Omental fat pad (tissue), 4 donors: ENCODE data around the gene KDM4C. TPM values are rescaled to one million over a fixed set of nuclear protein-coding genes. Genes with fewer than 3 reads are reported as not detected.

ENCODE experiments used
- ATAC-seq: fragments of 150-250 bp; one replicate; pipeline ENCODE4 v1.9.1; 2016; ENCODE audit warnings: mild to moderate bottlenecking, moderate library complexity; ENCODE audit not compliant: low FRiP score
- DNase-seq: peaks from one replicate; pipeline ENCODE4 v3.0.0-alpha.2; 2019; ENCODE audit warnings: low spot score
- total RNA-seq, 4 donors: library from RNA; depleted of rRNA; stranded (reverse); fragments of >200 nt; gene quantifications; one replicate each; pipeline ENCODE4 v1.1.0, GENCODE V29; 2016
- TF ChIP-seq, protein P1 (sequence below), 3 donors: fragments of 450-650 bp; IDR thresholded peaks; one replicate each; pipeline ENCODE4 v1.5.1; 2016 to 2017; ENCODE audit warnings: antibody characterized with exemption in 3 of 3, mild to moderate bottlenecking in 3 of 3, moderate library complexity in 2 of 3

The KDM4C gene
- total RNA-seq, 4 donors from 2014 or later: 24.9 to 37.0 (median 32.0) TPM

DNA sequence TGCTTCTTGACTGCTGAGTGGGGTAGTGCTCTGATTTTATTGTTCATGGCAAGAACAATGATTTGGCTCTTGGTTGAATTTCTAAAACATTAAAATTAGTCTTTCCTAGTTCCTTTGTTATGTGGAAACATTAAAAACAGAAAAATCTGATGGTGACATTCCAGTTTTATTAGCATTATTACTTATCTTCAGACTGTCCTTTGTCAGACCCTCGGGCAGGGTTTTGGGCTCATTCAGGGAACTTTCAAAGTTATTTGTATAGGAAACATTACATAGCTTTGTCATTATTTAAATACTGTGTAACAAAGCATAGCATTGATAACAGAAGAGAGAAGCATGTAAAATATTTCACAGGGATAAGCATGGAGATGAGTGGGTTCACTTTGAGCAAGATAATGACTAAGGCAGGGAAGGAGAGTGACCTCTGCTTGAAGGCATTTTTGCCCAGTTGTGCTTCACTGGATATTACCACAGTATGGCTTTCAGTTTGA is 119.9 kb downstream of the KDM4C start:
- TF ChIP-seq, protein P1, sequence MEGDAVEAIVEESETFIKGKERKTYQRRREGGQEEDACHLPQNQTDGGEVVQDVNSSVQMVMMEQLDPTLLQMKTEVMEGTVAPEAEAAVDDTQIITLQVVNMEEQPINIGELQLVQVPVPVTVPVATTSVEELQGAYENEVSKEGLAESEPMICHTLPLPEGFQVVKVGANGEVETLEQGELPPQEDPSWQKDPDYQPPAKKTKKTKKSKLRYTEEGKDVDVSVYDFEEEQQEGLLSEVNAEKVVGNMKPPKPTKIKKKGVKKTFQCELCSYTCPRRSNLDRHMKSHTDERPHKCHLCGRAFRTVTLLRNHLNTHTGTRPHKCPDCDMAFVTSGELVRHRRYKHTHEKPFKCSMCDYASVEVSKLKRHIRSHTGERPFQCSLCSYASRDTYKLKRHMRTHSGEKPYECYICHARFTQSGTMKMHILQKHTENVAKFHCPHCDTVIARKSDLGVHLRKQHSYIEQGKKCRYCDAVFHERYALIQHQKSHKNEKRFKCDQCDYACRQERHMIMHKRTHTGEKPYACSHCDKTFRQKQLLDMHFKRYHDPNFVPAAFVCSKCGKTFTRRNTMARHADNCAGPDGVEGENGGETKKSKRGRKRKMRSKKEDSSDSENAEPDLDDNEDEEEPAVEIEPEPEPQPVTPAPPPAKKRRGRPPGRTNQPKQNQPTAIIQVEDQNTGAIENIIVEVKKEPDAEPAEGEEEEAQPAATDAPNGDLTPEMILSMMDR (IDR thresholded peaks at IDR 0.05): no peak
- ATAC-seq (no peak), DNase-seq (no peak)

DNA sequence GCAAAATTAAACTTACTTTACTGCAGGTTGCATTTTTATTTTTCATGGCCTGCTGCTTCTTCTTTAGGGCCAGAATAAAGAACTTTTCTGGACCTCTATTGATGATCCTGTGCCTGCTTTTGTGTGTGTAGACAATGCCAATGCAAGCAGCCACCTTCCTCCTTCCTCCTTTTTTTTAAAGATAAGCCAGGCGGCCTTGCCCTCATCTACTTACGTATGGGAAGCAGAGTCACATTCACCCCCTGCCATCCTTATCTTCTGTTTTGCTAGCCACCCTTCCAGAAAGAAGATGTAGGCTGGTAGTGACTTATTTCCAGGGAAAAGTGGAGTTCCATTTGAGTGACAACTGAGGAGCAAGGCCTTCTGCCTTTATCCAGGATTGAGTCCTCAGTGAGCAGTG is 122.9 kb downstream of the KDM4C start:
- DNase-seq (no peak), ATAC-seq (no peak)
- TF ChIP-seq, protein P1 (IDR thresholded peaks at IDR 0.05): no peak

DNA sequence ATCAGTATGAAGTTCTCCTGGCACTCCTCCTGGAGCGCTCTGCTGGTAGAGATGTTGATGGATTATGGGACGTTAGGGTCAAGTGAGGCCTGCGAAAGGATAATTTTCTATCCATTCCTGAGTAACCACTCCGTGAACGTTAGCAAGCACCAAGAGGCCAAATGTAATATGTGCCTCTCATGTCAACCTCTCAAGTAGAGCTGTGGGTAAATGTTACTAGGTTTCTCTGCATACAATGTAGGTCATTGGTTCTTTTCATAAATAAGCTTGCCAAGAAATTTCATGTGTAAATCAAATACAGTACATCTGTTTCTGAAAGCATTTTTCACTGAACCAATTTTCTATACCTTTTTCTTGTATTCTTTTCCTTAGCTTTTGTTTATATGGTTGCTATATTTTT is 126.3 kb downstream of the KDM4C start:
- ATAC-seq (no peak), DNase-seq (no peak)
- TF ChIP-seq, protein P1 (IDR thresholded peaks at IDR 0.05): no peak

DNA sequence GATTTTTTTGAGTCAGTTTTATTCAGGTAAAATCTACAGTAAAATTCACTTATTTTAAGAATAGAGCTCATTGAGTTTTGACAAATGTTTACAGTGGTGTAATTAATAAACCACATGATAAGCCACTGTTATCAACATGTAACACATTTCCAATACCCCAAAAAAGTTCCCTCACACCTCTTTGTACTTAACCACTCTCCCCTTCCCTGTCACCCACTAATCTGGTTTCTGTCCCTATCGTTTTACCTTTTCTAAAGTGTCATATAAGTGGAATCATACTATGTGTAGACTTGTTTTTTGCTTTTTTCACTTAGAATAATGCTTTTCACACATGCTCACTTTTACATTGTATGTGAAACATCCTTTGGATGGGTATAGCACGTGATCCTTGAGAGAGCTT is 127.2 kb downstream of the KDM4C start:
- TF ChIP-seq, protein P1 (IDR thresholded peaks at IDR 0.05): no peak
- DNase-seq (no peak), ATAC-seq (no peak)

DNA sequence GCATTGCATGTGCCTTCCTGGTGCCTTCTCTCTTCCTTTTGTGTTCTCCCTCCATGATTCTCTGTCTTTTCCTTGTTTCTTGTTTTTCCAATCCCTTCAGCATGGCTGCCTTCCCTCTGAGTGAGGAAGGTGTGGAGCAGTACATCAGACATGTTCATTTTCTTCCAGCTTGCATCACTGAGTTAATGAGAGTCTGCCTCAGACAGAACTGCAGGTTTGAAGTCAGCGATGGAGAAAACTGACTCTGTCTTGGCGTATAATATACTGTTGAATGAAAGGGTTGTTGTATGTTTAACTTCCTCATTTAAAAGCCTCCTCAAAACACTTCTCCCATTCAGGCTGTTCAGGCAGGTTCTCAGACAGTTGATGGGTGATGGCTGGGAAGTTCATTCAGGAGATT is 129.3 kb downstream of the KDM4C start:
- ATAC-seq: no peak
- DNase-seq: no peak
- TF ChIP-seq, protein P1 (IDR thresholded peaks at IDR 0.05): no peak

DNA sequence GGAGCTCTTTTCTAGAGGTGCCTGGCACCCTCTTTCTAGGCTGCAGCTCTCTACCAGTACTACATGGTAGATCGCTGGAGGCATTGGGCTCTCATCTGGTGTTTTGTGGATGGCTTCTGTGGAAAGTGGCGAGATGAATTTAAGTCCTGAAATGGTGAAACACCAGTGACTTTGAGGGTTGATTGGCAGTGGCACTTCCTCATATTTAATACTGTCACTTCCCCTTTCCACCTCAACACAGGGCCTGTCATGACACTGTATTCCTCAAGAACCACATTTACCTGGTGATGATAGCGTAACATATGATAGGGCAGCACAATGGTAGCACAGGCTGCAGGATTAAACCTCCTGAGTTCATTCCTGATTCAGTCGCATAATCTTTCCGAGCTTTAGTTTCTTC is 132.1 kb downstream of the KDM4C start:
- ATAC-seq: no peak
- TF ChIP-seq, protein P1 (IDR thresholded peaks at IDR 0.05): no peak
- no peak for DNase-seq

DNA sequence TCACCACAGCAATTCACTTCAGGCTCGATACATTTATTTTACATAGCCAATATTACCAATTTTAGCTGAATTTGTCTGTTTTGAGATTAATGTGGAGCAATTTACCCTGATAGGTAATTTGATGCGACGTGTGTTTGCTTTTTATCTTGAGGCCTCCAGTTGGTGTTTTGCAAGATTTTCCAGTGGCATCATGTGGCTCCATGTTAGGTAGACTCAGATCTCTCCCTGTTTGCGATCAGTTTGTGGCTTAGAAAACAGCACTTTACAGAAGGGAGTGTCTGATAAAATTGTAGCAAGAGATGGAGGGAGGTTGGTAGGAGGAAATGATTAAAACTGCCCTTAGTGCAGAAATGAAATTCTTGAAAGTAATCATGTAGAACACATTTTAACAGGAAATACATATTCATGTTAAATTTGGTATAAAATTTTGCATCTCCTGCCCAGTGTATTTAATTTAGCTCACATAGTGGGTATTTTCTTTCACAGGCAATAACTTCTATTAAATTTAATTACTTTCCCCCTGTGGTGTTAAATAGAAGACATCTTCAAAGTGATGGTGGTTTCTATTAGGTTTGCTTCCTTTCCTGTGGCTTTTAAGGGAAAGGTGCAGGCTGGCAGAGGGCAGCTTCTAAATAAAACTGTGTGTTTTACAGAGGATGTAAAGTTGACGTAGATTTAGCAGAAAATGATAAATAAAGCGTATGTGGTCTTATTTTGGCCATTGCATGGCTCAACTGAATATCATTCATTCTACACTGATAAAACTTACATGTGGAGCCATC is 135.8 kb downstream of the KDM4C start:
- ATAC-seq: no peak
- DNase-seq: no peak
- TF ChIP-seq, protein P1 (IDR thresholded peaks at IDR 0.05): no peak
